Suprapubic skin (tissue), 4 donors: ENCODE measurements around the gene RUSC1.

Experiments used
- CTCF ChIP-seq, 2 donors: fragments of 200-600 bp in 1 of 2; fragments of 450-650 bp in 1 of 2; sonication (generic) in 1 of 2; IDR thresholded peaks; one replicate each; pipeline ENCODE4 v1.5.1; 2016 to 2019; ENCODE audit warnings: antibody characterized with exemption in 2 of 2, mild to moderate bottlenecking in 1 of 2, moderate library complexity in 1 of 2
- EP300 ChIP-seq: sonication (generic); formaldehyde crosslinking; IDR thresholded peaks from one replicate; pipeline ENCODE4 v1.6.1; 2017; ENCODE audit warnings: antibody characterized with exemption
- POLR2A ChIP-seq, 2 donors: fragments of 450-650 bp; IDR thresholded peaks; one replicate each; pipeline ENCODE4 v1.6.1; 2017; ENCODE audit warnings: antibody characterized with exemption in 2 of 2, mild to moderate bottlenecking in 2 of 2, moderate library complexity in 2 of 2
- POLR2AphosphoS5 ChIP-seq, 3 donors: sonication (generic); formaldehyde crosslinking; IDR thresholded peaks; one replicate each; pipeline ENCODE4 v1.6.1; 2017; ENCODE audit warnings: antibody characterized with exemption in 3 of 3

GRCh38 chr1:155286544-155286943, 34.1 kb upstream of the RUSC1 start:
- TF ChIP-seq CTCF (IDR thresholded peaks at IDR 0.05) (no peak), POLR2A (IDR thresholded peaks at IDR 0.05) (no peak), POLR2AphosphoS5 (IDR thresholded peaks at IDR 0.05) (no peak), EP300 (no peak)
